ENCODE measurements around the gene SPACA7.

The SPACA7 gene

DNA sequence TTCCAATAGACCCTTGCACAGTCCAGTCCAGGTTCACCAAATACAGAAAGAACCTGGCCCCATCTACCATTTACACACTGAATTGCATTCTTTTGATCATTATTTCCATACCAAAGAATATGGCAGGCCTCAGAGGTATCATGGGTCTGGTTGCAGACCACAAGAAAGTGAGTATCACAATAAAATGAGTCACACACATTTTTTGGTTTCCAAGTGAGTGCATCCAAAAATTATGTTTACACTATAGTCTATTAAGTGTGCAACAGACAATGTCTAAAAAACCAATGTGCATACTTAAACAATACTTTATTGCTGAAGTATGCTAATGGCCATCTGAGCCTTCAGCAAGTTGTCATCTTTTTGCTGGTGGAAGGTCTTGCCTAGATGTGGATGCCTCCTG, 105.3 kb downstream of the SPACA7 start:
- Histone ChIP-seq H3K36me3 (ENCODE audit: control insufficient read depth, low read depth, low read length) (no peaks in the 10 kb centered on the region), H3K9me3 (ENCODE audit: control insufficient read depth, low read depth, low read length) (no peaks in the 10 kb centered on the region)

DNA sequence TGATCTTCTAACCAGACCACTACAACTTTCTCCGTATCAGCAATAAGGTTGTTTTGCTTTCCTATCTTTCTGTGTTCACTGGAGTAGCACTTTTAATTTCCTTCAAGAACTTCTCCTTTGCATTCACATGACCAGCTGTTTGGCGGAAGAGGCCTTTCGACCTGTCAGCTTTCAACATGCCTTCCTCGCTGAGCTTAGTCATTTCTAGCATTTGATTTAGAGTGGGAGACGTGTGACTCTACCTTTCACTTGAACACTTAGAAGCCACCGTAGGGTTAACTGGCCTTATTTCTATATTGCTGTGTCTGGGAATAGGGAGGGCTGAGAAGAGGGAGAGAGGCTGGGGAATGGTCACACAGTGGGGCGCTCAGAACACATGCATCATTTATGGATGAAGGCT, 107.1 kb downstream of the SPACA7 start:
- H3K4me3 ChIP-seq (ENCODE audit: low read length): no peak overlapping the region
- H3K36me3 ChIP-seq (ENCODE audit: control insufficient read depth, low read depth, low read length): no peaks in the 10 kb centered on the region
- no peak overlapping the region for H3K9ac ChIP-seq (ENCODE audit: low read length)

More for the DNA sequence above, 105.3 kb downstream of the SPACA7 start:
- H3K9ac ChIP-seq (ENCODE audit: low read length): no peak overlapping the region
- H3K4me3 ChIP-seq (ENCODE audit: low read length): no peak overlapping the region
- no peaks in the 10 kb centered on the region for H3K27me3 ChIP-seq (ENCODE audit: control insufficient read depth, insufficient read depth, low read length)
- H3K4me1 ChIP-seq (ENCODE audit: control insufficient read depth, low read depth, low read length): no peaks in the 10 kb centered on the region
- H3K27ac ChIP-seq (ENCODE audit: low read length): no peak overlapping the region

More for the DNA sequence above, 107.1 kb downstream of the SPACA7 start:
- Histone ChIP-seq H3K9me3 (ENCODE audit: control insufficient read depth, low read depth, low read length) (no peaks in the 10 kb centered on the region), H3K27me3 (ENCODE audit: control insufficient read depth, insufficient read depth, low read length) (no peaks in the 10 kb centered on the region), H3K27ac (ENCODE audit: low read length) (no peak overlapping the region), H3K4me1 (ENCODE audit: control insufficient read depth, low read depth, low read length) (no peaks in the 10 kb centered on the region)

All from iPS-18a (cell line).